GM12865 (cell line): ENCODE data around the gene SAMD4A.

Experiments
- DNase-seq: peaks from one replicate; pipeline ENCODE4 v3.0.0; 2010; ENCODE audit warnings: low read depth
- H3K4me3 ChIP-seq: 2 replicates; pipeline ENCODE4 v1.5.1; 2011; ENCODE audit warnings: mild to moderate bottlenecking, low read depth, low read length, control low read depth
- CTCF ChIP-seq: IDR thresholded peaks from 2 replicates; pipeline ENCODE4 v1.5.1; 2011; ENCODE audit warnings: low read length, control low read depth, low read depth, inconsistent platforms; ENCODE audit not compliant: insufficient read depth; ENCODE audit errors: missing control alignments

SAMD4A gene

GRCh38 chr14:54716862-54717261, 149.9 kb downstream of the SAMD4A start:
- DNase-seq: no peak
- no peak for TF ChIP-seq CTCF
- H3K4me3 ChIP-seq: no peak overlapping the region

DNA sequence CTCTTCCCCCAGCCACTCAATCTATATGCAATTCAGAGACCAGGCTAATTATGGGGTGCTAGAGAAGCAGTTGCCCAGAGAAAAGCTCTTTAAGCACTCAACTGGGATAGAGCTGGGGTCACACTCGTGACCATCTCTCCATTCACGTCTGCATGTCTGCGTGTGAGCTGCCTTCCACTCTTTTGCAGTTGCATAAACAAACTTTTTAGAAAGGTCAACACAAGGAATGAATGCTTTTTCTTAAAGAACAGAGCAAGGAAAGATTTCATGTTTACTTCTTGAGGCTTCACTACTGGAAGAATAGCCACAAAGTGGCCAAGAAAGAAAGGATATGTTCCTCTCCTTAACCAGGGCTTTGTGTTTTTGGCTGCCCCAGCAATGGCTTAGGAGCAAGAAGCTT, 151.1 kb downstream of the SAMD4A start:
- no peak for DNase-seq
- no peak for TF ChIP-seq CTCF
- H3K4me3 ChIP-seq: no peak overlapping the region

DNA sequence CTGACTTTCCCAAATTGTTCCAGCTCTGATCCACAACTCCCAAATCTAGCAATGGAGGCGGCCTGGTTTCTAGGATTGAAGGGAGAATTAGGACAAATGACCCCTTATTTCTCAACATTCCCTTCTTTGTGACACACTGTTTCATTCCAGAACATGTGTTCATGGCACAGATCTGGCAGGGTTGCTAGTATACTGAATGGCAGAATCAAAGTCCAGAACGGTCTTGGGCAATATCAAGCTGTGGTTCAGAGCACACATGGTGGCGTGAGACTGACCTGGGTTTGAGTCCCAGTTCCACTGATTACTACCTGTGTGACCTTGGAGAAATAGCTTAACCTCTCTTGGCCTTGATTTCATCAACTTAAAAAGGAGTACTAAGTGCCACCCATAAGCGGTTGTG, 152.5 kb downstream of the SAMD4A start:
- H3K4me3 ChIP-seq: no peak overlapping the region
- no peak for DNase-seq
- TF ChIP-seq CTCF: no peak

GRCh38 chr14:54722791-54723432, 156.0 kb downstream of the SAMD4A start:
- no peak overlapping the region for H3K4me3 ChIP-seq
- peak; percentile 43 for TF ChIP-seq CTCF
- peak; percentile 52 for DNase-seq

DNA sequence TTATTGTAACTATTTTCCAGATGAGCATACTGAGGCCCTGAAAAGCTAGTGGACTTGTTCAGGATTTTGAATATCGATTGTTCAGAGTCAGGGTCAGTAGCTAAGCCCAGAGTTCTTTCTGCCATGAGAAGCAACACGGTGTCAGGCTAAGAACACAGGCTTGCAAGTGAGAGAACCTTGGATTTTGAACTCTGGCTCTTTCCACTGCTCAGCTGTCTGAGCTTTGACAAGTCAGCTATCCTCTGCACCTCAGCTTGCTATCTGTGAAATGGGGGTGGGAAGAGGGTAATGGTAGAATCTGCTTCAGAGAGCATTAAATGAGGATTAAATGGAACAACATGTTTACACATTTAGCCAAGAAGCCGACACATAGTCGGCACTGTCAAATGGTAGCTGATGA, 157.2 kb downstream of the SAMD4A start:
- no peak for DNase-seq
- H3K4me3 ChIP-seq: no peak overlapping the region
- TF ChIP-seq CTCF: no peak

GRCh38 chr14:54724676-54725325, 157.9 kb downstream of the SAMD4A start:
- DNase-seq: no peak
- TF ChIP-seq CTCF: no peak
- no peak overlapping the region for H3K4me3 ChIP-seq

- no peak for DNase-seq
- no peak overlapping the region for H3K4me3 ChIP-seq
- TF ChIP-seq CTCF: no peak
These were observed 159.1 kb downstream of the SAMD4A start for GRCh38 chr14:54725998-54726397.
